Middle frontal gyrus (tissue), 1 donor: ENCODE data around the gene ATP5MK.
"Not testable (repeated sequence)": the region's sequence is repeated elsewhere in the genome, so short reads cannot be mapped to it uniquely, and the experiment has no call there.

ENCODE experiments used
- DNase-seq: peaks from one replicate; pipeline ENCODE4 v3.0.0-alpha.2; 2015; ENCODE audit warnings: low spot score; ENCODE audit errors: extremely low spot score

The ATP5MK gene, protein sequence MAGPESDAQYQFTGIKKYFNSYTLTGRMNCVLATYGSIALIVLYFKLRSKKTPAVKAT

DNA sequence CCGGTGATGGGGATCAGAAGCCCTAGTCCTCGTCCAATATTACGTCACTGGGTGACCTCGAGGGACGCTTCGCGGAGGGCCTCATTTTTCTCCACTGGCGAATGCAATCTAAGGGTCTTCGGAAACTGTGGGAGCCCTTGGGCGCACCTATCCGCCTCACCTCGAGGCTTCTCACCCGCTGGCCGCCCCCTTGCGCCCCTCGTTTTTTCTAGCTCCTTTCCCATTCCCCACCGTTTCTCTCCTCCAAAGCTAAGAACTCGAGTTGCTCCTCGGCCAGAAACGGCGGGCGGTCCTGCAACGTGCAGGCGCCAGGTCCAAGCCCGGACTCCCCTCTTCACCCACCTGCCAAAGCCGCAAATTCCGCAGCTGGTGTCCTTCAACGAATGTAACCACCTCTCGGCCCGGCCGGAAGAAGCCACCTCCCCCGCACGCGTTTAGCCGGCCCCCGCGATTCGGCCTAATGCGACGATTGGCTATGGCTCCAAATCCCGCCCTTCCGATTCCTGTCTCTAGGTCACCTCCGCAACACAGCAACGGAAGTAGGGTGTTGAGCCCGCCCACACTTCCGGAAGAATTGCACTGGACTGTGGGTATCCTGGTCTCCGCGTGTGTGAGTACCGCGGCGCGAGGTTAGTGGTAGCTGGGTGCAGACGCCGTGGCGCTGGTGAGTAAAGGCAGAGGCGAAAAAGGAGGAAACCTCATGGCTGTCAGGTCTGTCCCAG lies at the start of gene ATP5MK, which contains the start of gene PDCD11:
Gene ATP5MK (minus strand): TSS at position 409 of the 722 bp plus-strand sequence. CDS start 4,018 bp downstream, outside the sequence.
Gene PDCD11 (plus strand): TSS at position 560 of the 722 bp plus-strand sequence. CDS start 1,801 bp downstream, outside the sequence.
- DNase-seq: peak; percentile 96

DNA sequence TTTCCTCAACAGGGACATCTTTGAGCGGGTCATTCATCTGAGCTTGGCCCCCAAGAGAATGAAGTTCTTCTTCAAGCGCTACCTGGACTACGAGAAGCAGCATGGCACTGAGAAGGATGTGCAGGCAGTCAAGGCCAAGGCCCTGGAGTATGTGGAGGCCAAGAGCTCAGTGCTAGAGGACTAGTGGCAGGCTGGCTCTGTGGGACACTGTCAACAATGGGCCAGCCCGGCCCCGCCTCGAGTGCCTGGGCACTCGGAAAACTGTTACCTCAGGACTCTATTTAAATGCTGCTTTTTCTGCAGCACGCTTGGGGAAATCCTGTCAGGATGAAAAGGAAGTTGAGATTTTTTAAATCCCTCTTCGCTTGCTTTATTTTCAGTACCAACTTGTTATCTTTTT lies 49.1 kb upstream of the ATP5MK start:
- DNase-seq: no peak

DNA sequence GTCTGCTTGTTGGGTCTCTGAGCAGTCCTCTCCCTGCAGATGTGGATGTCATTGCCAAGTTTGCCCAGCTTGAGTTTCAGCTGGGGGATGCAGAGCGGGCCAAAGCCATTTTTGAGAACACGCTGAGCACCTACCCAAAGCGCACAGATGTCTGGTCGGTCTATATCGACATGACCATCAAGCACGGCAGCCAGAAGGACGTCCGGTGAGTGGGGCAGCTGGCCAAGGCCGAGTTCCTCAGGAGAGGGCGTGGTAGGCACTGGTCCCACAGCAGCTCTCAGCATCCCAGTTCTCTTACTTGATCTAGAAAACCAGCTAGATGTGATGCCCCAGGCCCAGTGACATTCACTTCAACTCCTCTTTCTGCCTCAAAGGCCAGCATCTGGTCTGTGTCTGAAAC lies 48.2 kb upstream of the ATP5MK start:
- DNase-seq: no peak

DNA sequence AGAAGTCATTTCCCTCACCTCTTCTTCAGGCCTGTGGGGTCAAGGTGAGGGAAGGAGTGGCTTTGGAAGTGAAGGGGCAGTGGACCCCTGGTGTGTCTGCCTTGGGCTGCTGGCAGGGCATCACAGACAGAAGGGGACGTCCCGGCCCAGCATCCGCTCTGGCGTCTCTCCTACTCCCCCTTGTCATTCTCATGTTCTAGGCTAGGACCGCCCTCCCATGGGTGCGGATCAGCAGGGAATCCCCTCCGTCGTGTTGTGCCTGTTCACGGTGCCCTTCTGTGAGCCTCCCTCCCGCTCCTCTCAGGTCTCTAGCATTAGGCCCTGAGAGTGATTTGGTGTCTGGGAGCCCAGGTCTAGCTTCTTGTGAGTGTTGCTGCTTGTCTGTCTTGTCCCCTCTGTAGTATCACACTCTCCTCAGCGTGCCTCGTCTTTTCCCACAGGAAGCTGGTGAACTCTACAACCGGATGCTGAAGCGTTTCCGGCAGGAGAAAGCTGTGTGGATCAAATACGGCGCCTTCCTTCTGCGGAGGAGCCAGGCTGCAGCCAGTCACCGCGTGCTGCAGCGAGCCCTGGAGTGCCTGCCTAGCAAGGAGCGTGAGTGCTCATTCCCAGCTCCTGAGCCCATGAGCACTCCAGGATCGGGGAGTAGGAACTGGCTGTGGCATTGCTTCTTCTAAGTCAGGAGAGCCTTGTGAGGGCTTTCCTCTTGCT lies 47.4 kb upstream of the ATP5MK start:
- DNase-seq: no peak

DNA sequence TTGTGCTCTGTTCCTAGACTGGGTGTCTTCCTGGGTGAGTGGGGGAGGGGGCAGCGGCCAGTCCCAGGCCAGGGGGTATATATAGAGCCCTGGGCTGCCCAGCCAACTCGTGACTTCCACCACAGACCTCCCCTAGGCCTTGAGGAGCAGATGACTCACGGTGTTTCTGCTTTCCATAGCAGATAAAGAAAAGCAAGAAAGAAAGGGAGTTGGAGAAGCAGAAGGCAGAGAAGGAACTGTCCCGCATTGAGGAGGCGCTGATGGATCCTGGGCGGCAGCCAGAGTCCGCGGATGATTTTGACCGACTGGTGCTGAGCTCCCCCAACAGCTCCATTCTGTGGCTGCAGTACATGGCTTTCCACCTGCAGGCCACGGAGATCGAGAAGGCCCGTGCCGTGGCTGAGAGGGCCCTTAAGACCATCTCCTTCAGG lies 45.8 kb upstream of the ATP5MK start:
- DNase-seq: no peak

DNA sequence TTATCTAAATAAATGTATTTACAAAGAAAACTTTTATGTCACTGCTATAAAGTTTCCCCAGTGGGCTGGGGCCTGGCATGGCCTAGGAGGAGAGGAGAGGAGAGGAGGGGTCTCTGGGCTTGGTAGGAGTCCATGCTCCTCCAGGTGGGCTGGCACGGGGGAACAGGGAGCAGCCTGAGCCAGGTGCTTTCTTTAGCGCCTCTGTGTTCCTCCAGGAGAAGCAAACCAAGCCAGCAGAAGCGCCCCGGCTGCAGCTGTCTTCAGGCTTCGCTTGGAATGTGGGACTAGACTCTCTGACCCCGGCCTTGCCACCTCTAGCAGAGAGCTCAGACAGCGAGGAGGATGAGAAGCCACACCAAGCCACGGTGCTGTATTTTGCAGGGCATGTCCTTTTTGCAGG lies 45.3 kb upstream of the ATP5MK start:
- DNase-seq: no peak

DNA sequence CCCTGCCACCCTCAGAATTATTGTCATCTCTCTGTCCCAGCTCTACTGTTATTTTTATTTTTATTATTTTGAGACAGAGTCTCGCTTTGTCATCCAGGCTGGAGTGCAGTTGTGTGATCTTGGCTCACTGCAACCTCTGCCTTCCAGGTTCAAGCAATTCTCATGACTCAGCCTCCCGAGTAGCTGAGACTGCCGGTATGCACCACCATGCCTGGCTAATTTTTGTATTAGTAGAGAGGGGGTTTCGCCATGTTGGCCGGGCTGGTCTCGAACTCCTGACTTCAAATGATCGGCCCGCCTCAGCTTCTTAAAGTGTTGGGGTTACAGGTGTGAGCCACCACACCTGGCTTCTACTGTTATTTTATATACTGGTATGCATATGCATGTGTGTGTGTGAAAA lies 44.9 kb upstream of the ATP5MK start:
- no peak for DNase-seq

DNA sequence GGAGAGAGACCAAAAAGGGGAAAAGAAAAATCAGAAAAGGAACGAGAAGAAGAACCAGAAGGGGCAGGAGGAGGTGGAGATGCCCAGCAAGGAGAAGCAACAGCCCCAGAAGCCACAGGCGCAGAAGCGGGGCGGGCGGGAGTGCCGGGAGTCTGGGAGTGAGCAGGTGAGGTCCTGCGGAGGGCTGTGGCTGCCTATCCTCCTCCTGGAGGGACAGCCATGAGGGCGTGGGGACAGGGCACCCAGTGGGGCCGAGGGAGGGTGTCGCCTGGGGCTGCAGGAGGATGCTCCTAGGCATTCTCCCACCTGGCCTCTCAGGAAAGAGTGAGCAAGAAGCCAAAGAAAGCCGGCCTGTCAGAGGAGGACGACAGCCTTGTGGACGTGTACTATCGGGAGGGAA lies 44.1 kb upstream of the ATP5MK start:
- DNase-seq: no peak

DNA sequence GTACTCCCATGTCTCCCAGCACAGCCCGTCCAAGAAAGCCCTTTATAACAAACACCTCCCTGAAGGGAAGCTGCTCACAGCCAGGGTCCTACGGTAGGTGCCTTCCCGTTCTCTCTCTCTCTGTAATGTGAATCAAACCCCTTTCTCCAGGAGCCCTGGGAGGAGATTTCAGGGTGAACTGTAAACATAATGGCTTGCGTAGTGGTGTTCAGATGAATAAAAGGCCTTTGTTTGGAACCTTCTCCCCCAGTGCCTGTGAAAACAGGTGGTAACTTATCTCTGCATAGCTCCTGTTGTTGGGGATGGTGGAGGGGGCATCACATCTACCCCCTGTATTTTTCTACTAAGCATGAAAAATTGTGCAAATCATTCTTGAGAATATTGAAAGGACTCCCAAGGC lies 43.5 kb upstream of the ATP5MK start:
- no peak for DNase-seq

DNA sequence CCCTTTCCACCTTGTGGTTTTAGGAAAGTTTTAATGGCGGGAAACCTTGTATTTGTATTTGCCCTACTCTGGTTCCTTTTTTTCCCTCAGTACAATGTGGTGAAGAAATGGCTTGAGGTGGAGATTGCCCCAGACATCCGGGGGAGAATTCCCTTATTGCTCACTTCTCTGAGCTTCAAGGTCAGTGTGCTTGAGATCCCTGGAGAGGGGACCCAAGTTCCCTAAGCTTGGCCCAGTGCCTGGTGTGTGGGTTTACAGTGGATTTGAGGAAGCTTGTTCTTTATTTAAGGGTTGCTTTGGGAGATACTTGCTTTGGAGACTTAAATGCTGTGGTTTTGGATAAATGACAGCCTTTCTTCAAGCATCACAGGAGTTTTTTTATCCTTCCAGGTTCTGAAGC lies 37.6 kb upstream of the ATP5MK start:
- no peak for DNase-seq

DNA sequence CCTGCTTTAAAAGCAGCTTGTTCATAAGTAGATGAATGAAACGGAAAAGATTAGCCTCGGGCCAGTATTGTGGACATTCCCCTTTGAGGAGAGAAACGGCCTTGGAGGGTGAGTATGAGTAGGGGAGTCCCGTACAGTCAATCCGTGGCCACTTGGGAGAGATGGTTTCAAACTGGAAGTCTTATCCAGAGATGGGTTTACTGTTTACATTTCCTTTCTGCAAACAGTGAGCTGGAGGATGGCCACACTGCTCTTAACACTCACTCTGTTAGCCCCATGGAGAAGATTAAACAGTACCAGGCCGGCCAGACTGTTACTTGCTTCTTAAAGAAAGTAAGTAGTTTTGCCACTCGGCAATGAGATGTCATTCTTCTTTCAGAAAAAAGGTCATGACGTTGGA lies 35.6 kb upstream of the ATP5MK start:
- DNase-seq: no peak

DNA sequence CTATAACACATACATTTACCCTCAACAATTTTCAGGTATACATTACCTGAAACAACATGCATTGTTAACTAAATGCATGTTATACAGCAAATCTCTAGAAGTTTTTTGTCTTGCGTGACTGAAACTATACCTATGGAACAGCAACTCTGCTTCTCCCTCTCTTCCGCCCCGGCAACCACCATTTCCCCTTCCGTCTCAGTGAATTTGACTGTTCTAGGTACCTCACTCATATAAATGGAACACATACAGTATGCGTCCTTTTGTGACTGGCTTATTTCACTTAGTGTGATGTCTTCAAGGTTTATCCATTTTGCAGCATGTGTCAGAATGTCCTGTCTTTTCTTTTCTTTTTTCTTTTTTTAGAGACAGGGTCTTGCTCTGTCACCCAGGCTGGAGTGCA lies 33.4 kb upstream of the ATP5MK start:
- no peak for DNase-seq

DNA sequence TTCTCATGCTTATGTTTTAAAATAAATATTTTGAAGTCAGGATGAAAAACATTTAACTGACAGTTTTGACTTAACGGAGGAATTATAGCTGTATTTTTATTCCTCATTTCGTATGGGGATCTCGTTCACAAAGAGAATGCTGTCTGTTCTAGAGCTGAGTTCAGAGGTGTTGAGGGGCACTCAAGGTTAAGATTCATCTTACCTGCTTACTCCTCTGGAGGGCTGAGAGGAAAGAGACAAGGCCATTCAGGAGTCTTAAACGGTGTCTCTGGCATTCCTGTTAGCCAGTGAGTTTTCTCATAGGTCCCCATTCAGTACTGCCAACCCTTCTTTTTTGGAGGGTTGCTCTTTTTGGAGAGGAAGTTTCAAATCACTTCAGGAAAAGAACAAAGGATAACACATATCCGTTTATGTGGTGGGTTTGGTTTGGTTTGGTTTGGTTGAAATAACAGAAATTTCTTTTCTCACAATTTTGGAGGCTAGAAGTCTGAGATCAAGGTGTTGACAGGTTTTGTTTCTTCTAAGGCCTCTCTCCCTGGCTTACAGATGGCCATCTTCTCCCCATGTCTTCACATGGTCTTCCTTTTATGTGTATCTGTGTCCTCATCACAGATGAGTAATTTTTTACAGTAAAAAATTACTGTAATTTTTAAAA lies 32.8 kb upstream of the ATP5MK start:
- DNase-seq: no peak

DNA sequence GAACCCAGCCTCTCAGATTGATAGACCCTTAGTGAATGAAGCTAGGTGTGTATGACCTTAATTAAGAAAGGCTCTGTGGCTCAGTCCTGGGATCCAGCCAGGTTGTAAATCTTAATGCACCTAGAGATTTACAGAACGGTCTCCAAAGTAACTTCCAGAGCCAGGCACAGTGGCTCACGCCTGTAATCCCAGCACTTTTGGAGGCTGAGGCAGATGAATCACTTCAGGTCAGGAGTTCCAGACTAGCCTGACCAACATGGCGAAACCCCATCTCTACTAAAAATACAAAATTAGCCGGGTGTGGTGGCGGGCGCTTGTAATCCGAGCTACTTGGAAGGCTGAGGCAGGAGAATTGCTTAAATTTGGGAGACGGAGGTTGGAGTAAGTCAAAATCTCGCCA lies 31.6 kb upstream of the ATP5MK start:
- no peak for DNase-seq

DNA sequence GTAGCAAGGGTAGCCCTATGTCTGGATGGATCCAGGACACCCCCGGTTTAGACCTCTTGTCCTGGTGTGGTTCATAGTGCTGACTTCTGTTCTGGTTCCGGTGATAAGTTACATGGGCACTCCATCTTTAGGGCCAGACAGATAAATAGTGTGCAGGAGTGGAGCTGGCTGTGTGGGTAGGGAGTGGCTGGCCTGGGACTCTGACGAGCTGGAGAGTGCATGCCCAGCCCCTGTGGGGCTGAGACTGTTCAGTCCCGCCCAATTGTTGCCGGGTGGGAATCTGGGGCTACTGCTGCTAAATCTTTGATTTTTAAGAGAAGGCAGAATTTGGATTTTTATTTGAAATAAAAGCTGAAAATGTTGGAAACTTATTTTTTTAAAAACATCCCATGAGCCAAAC lies 27.5 kb upstream of the ATP5MK start:
- no peak for DNase-seq

DNA sequence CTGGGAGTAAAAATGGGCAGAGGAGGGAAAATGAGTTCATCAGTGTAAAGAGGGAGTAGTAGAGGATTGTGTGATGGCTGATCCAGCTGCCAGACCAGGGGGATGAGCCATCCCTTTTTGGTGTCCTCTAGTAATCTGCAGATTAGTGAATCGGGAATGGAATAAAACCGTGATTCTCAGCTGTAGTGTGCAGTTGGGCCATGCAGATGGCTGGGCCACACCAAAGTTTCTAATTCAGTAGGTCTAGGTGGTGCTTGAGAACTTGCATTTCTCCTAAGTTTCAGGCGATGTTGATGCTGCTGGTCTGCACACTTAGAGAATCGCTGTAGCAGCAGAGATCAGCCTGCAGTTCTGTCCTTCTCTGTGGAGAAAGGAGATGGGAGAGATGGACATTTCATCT lies 22.8 kb upstream of the ATP5MK start:
- DNase-seq: no peak

DNA sequence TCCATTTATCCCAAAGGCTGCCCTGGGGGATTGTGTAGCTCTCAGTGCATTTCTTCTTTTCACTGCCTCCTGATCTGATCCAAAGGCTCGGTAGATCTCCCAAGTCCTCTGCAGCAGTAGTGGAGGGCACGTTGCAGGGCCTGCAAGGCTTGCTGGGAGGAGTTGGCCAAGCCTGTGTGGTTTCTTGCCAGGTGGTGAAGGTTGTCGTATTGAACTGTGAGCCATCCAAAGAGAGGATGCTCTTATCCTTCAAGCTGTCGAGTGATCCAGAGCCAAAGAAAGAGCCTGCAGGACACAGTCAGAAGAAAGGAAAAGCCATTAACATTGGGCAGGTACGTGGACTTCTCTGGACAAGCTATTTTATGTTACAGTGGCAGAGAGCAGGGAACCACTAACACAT lies 21.3 kb upstream of the ATP5MK start:
- no peak for DNase-seq

DNA sequence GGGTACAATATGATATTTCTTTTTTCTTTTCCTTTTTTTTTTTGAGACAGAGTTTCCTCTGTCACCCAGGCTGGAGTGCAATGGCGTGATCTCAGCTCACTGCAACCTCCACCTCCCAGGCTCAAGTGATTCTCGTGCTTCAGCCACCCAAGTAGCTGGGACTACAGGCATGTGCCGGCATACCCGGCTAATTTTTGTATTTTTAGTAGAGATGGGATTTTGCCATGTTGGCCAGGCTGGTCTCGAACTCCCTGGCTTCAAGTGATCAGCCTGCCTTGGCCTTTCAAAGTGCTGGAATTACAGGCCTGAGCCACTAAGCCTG lies 20.8 kb upstream of the ATP5MK start:
- not testable (repeated sequence) for DNase-seq

DNA sequence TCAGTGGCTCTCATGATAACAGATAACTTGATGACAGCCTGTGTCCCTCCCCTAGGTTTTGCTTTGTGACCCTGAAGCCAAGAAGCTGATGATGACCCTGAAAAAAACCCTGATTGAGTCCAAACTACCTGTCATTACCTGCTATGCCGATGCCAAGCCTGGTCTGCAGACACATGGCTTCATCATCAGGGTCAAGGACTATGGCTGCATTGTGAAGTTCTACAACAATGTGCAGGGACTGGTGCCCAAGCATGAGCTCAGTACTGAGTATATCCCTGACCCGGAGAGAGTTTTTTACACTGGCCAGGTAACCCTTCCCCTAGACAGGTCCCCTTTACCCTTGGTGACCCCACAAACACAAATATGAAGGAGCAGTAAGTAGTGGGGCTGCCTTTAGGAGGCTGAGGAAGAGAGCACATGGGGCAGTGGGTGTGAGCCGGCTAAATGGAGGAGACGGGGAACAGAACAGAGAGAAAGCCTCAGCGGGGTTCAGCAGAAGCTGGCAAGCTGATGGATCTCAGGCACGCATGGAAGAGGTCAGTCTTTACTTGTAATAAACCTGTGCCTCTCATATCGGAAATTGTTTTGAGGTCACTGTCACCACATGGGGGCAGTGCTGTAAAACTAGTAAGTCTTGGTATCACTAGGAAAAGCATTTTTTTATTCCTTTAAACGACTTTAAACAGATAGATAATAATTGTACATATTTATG lies 20.3 kb upstream of the ATP5MK start:
- DNase-seq: no peak

DNA sequence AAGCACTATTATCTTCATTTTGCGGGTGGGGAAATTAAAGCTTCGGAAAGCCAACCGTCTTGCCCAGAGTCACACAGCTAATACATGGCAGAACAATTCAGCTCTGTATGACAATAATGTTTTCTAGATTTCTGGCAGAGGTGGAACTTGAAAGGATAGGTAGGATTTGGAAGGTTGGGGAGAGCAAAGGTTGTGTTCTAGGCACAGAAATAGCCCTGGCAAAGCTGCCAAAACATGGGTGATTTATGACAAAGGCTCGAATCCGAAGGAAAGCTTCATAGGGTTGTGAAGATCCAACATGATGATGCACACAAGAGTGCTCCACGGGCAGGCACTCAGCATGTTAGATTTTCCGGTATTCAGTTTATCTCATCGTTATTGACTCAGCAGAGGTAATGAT lies 19.3 kb upstream of the ATP5MK start:
- DNase-seq: no peak

DNA sequence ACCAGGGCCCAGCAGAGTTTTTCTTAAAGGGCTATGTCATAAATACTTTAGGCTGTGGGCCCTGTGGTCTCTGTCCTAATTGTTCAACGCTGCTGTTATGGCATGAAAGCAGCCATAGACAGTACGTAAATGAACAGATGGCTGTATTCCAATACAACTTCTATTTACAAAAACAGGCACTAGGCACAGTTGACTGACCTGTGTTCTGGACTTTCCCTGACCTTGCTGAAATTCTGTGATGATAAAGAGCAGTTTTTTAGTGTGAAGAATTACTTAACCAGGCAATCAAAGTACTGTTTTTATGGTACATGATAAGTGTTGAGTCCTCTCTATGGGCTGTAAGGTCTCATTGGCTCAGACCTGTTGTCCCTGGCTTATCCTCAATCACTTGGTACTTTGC lies 17.3 kb upstream of the ATP5MK start:
- DNase-seq: no peak
